AG20443 (cell line): ENCODE results near the gene ELFN2.

Source experiments
- DNase-seq: peaks from one replicate; pipeline ENCODE4 v3.0.0; 2012; ENCODE audit warnings: low spot score, mixed read lengths

ELFN2 gene

DNA sequence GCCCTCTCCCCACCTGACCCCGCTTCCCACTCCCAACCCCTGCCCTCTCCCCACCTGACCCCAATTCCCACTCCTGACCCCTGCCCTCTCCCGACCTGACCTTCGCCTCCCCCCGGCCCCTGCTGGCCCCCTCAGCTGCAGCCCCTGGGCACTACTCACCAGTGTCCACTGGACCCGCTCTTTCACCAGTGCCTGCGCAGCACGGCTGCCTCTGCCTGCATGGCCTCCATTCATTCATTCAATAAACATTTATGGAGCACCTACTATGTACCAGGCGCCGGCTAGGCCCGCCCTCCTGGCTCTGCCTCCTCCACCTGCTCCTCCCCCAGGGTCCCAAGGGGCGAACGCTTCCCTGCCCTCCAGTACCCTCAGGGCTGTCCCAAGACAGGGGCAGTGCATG lies 42.6 kb downstream of the ELFN2 start:
- no peak for DNase-seq

DNA sequence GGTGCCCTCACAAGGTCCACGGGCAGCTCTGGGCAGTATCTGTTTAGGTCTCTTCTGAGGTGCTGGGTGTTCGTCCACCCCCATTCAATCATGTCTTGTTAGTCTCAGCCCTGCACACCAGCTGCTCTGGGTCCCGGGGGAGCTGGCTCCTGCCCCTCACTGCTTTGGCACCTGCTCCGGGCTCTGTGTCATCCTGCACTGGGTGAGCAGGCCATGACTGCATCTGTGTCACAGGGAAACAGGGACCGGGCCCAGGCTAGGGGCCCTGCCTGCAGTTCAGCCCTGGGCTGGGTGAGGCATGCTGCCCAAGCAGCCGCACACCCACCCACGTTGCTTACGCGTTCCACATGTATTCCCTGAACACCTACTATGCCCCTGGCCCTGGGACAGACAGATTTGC lies 43.9 kb downstream of the ELFN2 start:
- DNase-seq, result no peak

DNA sequence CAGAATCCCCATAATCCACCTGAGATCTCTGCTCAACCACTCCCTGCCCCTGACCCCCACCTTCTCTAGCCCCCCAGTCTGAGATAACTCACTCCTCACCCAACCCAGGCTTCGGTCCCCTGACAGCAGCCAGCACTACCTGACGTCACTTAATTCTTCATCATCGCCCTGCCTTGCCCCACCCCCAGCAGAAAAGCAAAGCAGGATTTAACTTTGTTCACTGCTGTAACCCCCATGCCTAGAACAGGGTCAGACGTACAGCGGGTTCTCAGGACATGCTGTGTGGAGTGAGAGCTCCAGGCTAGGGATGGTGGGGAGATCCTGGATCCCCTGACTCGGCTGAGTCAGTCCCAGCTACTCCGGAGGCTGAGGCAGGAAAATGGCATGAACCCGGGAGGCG lies 45.8 kb downstream of the ELFN2 start:
- no peak for DNase-seq

DNA sequence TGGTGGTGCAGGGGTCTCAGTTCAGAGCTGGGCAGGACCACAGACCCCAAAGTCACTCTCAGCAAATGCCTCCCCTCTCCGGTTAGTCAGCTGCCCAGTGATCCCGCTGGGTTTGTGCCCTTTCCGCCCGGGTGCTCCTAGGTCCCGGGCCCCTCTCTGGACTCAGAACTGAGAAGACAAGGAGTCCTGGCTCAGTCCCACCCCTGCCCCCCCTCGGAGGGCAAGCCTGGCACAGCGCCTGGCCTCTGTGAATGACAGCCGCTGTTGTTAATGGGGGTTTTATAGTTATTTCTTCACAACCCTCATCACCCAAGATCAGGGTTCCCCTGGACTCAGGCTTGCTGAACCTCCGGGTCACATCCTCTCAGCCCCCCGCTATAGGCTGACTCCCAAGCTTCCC lies 47.6 kb downstream of the ELFN2 start:
- no peak for DNase-seq

DNA sequence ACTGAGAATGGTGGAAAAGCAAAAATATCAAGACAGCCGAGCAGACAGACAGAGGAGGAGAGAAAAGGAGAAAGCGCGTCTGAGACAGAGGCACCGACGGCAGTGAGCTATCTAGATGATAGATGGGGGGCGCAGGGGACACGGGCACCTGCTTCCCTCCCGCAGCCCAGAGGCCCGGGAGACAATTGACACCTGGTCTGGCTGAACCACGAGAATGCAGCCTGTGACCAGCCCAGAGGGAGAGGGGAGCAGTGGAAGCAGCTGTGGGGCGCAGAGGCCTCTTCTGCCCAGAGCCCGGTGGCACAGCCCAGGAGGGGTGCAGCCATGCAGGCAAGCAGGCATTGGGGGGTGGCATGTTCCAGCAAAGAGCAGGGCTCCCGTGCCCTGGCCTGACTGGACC lies 48.2 kb downstream of the ELFN2 start:
- no peak for DNase-seq

DNA sequence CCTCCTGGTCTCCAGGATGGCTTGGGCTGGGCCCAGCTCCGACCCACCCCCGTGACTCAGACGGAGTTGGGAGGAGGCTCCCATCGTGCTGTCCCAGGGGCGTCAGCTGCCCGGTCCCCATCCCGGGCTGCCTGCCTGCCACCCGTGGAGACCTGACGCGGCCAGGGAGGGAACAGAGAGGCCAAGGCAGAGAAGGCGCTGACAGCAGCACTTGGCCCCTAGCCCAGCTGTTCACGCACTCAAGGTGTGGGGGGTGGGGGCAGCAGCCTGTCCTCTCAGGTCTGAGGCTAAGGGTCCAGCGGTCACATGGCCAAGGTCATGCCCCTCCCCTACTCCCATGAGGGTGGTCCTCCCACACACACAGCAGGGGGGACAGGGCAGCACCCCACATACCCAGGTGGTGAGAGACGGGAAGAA lies 48.6 kb downstream of the ELFN2 start:
- DNase-seq, result peak; percentile 40

DNA sequence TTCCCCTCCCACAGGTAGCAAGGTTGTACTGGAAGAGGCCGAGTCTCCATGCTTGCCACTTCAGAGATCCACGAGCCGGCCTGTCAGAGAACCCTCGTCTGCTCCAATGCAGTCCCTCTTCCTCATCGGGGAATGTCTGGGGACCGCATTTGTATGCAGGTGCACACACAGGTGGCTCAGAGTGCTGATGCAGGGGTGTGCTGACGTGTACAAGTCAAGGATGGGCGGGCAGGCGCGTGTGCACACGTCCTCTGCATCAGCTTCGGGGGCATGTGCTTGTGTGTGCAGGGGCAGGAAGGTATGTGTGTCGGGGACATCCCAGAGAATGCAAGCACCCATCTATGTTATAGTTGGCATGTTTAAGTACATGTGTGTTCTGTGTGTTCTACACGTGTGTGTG lies 49.4 kb downstream of the ELFN2 start:
- no peak for DNase-seq

DNA sequence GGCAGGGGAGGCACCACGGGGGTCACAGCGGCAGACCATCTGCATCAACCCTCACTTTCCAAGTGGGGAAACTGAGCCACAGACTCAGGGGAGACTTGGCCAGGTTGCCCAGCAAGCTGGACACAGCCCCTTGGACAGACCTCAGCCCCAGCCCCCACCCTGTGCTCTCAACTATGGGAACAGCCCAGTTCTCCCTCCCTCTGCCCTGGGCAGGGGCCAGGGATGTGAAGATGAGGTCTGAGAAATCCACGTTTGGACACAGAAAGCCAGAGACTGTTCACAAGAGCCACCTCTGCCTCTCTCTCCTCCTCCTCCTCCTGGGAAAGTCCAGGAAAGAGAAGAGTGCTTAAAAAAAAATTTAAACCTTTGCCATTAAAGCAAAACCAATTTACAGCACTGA lies 50.1 kb downstream of the ELFN2 start:
- DNase-seq, result no peak

DNA sequence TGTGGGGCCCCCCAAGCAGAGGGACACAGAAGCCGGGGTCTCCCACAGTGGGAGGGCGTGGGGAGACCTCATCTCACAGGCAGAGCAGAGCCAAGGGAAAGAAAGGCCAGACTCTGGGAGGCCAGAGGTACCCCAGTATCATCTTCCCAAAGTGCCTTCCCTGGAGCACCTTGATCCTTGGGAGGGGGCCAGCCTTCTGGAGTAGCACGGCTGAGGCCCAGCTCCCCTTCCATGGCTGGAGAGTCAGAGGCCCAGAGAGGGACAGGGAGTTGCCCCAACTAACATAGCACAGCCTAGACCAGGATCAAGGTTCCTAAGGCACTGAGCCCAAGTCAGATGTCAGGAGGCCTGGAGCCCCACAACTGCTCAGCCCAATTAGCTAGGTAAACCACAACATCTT lies 50.6 kb downstream of the ELFN2 start:
- no peak for DNase-seq

DNA sequence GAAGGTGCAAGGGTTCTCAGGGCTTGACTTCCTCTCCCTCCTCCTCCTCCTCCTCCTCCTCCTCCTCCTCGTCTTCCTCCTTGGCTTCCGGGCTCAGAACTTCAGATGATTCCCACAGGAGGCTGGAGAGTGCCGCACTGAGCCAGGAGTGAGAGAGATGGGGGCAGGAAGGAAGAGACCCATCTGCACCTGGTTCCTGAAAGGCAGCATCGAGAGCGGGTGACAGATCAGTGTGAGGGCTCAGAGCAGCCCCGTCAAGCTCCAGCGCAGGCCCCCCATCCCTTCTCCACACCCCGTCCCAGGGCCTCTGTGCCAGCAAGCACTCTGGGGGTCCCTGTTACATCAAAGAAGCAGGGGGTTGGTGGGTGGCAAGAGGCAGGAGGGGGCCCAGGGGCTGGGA lies 51.5 kb downstream of the ELFN2 start:
- no peak for DNase-seq

DNA sequence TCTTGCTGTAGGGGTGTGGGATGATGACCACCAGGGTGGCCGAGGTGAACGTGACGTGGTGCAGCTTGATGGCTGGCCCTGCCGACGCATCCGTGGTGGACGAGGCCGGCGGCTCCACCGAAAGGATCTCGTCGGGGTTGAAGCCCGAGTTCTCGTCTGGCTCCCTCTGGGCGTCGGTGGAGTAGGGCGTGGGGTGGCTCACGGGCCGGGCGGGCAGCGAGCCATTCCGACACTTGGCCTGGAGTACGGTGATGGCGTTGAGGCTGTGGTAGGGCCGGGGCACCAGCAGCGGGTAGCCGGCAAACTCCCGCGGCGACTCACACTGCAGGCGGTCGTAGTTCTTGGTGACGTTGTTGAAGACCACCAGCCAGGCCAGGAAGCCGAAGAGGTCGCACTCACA lies 52.7 kb downstream of the ELFN2 start:
- no peak for DNase-seq

DNA sequence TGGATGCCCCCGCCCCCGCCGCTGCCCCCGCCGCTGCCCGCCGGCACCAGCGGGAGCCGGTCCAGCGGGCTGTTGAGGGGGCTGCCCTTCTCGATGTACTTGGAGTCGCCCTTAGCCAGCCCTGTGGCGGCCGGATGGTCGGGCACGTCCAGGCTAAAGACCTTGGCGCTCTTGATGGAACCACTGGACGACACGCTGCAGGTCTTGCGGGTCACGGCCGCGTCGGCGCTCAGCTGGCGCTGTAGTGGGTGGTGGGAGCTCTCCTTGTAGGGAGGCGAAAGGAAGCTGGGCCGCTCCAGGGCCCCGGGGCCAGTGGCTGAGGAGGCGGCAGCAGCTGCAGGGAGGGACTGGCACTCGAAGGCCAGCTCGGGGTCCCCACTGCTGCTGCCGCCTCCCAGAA lies 53.8 kb downstream of the ELFN2 start:
- DNase-seq, result no peak

DNA sequence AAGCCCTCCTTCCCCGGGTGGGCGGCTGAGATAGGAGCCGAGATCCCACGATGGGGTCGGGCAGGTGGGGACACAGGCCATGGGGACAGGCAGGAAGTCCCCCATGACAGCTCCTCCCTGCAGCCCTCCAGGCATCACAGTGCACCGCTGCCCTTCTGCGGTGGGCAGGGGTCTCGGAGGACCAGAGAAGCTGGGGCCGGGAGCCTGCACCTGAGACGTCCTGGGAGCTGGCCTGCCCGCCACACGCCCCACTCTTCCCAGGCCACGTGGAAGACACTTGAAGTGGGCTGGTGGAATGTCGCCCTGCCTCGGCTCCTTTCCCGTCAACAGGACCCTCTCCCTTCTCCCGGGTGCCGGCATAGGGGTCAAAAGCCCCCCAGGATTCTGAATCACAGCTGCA lies 55.4 kb downstream of the ELFN2 start:
- DNase-seq, result no peak

DNA sequence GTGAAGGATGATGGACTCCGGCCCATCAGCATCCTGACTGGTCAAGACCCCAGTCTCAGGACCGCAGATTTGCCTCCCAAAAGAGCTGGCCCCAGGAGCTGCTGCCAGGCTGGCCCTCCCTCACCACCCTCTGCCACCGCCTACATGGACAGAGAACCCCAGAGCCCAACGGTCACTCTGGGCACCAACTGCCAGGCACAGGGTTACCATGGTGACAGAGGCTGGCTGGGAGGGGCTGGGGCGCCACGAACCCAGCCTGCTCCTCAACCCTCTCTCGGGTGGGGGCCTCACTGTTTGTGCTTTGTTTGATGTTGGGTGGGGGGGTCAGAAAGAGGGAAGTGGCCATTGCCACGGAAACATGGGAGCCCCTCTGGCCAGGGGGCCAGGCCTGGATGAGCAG lies 55.8 kb downstream of the ELFN2 start:
- no peak for DNase-seq

DNA sequence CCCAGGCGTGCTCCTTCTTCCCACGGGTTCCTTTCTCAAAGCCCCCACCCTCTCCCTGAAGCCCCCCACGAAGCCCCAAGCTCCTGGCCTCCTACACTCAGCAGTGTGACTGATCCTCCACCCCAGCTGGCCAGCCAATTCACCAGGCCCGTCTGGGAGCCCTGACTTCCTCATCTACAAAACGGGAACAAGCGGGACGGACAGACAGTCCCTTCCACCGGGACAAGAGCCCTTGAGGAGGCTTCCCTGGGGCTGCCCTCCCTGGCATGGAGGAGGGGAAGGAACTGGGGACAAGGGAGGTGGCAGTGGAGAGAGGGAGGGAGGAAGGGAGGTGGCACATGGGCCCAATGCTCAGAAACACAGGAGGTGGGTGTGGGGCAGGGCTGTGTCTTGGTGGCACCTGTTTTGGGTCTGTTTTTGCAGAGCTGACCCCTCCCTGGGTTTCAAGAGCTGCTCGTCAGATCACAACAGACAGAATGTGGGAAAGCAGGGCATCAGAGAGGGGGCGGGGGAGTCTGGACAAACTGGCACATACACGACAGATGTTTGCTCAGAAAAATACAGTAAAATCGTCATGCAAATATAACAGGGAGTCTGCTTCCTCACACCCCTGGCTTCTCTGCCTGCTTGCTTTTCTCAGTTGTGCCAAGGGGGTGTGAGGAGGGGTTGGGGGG lies 56.8 kb downstream of the ELFN2 start:
- no peak for DNase-seq

DNA sequence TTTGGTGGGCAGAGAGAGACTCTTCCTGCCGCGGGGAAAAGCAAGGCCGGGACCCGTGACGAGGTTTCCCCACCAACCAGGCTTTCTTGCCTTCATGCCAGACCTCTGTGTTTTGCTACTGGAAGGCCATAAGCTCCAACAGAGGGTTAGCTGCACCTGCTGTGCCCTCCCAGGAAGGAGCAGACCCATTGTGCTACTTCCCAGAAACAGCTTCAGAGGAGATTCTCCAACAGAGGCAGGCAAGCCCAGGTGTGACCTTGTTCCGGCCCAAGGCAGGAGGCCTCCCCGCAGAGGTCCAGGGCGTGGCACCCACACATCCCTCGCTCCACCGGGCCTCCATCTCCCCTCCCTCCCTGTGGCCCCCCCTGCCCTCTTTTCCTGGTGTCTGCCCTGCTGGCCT lies 57.8 kb downstream of the ELFN2 start:
- no peak for DNase-seq

DNA sequence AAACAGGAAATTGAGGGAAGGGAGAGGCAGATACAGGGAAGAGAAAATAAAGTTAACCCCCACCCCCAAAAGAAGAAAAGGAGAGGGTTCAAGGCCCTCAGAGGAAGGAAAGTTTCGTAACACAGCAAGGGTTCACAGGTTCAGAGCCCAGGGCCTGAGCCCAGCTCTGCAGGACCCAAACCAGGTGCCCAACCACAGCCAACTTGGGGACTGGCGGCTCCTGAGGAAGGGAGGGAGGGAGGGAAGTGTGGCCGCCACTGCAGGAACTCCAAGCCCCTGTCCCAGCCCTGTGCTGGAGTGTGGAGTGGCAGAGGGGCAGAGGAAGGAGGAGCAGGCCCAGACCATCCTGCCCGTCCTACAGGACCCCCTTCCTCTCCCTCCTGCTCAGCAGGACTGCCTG lies 59.2 kb downstream of the ELFN2 start:
- no peak for DNase-seq

DNA sequence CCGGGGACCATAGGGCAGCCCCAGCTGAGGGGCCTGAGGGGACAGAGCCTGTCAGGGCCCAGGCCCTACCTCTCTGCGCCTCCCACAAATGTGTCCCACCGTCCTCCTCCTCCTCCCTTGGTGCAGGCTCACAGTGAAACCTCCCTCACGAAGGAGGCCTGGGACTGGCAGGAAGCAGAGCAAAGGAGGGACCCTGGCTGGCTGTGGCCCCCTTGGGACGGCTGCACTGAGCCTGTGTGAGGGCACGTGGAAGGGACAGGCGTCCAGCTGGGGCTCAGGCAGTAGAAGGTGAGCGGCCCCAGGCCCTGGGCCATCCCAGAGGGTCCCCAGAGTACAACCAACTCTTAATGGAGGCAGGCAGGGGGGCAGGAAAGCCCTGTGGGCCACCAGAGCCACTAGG lies 60.7 kb downstream of the ELFN2 start:
- no peak for DNase-seq

DNA sequence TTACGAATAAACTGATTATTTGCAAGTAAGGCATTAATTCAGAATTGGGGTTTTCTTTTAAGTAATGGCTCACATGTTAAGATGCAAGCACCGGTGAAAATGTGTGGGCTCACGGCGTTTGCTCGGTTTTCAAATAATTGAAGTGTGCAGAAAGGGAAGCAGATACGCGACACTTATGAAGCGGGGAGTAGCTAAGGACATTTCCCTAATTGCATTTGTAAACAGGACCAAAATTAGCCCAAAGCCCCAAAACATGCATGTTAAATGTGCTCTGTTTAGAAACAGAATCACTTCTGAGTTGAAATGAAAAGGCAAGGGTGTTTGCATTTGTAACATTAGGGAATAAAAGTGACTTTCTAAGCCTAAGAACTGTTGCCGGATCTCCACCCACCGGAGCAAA lies 61.3 kb downstream of the ELFN2 start:
- no peak for DNase-seq

DNA sequence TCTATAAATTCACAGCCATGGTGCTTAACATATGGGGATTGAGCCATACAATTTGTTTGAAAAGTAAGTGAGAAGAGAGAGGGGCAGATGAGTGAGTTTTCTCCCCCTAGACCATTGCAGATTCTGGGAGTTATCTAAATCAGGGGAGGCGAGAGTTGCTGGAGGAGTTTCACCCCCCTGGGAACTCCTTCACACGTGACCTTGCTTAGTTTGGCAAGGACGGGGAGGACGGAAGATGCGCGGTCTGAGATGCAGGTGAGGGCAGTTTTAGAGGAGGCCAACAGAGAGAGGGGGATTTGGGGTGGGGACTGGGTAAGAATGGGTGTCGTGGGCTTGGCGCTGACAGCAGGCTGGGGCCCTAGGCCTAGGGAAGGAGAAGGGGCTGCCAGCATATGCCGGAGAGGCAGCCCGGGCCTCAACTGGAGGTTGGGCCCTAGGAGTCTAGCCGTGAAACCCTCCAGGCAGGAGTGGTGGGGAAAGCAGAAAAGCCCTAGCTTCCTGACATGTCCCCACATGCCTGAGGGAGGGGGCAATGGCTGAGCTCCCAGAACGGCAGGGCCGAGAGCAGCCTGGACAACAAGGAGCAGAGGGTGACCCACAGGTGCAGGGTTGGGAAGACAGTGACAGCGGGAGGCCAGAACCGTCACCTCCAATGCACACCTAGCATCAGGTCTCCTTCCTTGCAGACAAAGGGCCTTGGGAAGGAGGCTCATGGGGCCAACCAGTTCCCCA lies 63.9 kb downstream of the ELFN2 start:
- no peak for DNase-seq

DNA sequence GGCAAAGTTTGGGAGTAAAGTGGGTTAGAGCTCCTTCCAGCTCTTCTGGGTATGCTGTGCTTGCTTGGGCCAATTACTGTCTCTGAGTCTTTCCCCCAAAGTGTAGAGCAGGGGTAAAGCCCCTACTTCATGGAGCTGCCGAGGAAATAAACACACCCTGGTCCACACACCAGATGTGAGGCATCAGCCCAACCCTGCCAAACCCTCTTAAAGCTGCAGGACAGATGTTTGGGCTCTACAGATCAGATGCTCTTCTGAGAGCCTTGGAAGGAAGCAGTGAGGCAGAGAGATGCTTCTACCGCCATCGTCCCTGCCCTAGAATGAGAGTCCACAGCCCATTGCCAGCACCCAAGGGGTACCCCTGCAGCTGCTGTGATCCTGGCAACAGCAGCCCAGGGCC lies 64.7 kb downstream of the ELFN2 start:
- DNase-seq, result peak; percentile 49

DNA sequence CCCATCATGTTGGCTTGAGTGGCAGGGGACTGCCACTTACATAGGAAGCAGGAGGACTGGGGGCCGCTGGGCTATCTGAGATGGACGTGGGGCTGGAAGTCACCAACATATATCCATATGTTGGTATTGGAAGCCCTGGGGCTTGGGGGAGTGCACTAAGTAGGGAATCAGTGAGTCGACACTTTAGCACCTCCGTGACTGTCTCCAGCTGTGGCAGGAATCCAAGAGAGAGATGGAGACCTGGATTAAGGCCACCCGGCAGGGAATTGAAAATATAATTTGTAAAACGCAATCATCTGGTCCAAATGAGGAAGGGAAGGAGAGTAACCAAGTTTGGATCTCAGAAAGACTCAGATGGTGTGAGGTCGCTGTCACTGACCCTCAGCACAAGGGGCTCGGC lies 68.4 kb downstream of the ELFN2 start:
- no peak for DNase-seq

DNA sequence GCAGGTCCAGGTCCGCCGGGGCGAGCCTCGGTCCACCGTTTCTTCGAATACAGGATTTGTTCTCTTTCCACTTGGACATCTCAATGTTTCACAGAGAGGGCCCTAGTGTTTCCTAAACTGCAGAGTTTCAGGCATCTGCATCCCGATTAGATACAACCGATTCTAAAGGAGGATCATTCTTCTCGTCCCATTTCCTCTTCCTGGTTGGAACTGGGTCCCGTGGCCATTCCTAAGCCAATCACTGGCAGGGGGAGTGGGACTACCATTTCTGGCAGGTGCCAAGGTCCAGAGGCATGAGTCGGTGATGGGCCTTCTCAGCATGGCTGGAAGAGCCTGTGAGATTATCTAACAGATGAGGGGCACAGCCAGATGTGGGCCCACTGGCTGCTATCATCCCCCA lies 68.9 kb downstream of the ELFN2 start:
- DNase-seq, result no peak

DNA sequence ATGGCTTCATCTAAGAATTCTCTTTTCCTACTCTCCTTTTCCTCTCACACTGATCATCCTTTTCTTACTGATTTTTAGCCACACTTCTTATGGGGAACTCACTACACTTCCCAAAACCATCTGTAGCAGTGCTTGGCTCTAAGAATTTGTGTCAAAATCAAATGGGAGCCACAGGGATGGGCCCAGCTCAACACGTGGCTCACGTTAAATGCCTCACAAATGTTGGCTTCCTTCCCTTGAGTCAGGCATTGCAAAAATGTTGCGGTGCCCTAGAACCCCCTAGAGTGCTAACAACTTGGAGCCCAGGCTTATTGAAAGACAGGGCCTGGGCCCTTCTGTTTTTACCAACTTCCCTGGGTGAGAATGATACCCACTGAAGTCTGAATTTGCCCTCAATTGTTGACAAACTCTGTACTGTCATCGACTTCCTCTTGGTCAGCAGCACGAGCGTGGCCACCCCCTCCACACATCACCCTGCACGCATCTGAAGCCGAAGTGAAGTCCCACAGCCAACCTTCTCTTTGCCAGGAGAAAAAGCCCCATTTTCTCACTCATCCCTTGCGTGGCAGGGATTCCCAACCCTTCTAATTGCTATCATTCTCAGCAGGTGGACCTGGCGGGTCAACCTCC lies 69.7 kb downstream of the ELFN2 start:
- DNase-seq, result no peak
